Stimulated activated CD4-positive, alpha-beta T cell treated with anti-CD3 and anti-CD28 coated beads, Interleukin-12 subunit alpha, Interleukin-12 subunit beta, amount 100 ng/mL, for 24 hours (primary cell): Measurements from ENCODE around the gene MSX2.
A peak's percentile ranks its signal among the peaks of the same experiment; 100 is the strongest.

Experiments used
- DNase-seq, 2 experiments: peaks; one replicate each; pipeline ENCODE4 v3.0.0-alpha.2; 2020; ENCODE audit warnings: low read depth in 2 of 2

The MSX2 gene

DNA sequence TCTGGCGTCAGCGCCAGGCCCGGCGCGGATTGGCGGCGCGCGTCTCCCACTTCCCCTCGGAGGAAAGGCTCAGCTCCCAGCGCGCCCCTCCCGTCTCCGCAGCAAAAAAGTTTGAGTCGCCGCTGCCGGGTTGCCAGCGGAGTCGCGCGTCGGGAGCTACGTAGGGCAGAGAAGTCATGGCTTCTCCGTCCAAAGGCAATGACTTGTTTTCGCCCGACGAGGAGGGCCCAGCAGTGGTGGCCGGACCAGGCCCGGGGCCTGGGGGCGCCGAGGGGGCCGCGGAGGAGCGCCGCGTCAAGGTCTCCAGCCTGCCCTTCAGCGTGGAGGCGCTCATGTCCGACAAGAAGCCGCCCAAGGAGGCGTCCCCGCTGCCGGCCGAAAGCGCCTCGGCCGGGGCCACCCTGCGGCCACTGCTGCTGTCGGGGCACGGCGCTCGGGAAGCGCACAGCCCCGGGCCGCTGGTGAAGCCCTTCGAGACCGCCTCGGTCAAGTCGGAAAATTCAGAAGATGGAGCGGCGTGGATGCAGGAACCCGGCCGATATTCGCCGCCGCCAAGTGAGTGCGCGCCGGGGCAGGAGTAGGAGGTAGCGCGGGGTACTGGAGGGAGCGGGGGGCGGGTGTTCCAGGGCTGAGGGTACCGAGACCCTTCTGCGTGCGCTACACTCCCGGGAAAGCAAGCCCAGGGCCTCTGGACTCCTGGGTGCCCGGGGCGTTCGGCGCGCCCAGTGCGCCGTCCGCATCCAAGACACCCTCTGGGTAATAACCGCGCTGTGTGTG is at the start of gene MSX2:
Gene MSX2 (plus strand): TSS at position 99 of the 777 bp plus-strand sequence. CDS start 78 bp downstream, at position 177.
- DNase-seq: peak in 1 of 2 experiments; percentile 18

DNA sequence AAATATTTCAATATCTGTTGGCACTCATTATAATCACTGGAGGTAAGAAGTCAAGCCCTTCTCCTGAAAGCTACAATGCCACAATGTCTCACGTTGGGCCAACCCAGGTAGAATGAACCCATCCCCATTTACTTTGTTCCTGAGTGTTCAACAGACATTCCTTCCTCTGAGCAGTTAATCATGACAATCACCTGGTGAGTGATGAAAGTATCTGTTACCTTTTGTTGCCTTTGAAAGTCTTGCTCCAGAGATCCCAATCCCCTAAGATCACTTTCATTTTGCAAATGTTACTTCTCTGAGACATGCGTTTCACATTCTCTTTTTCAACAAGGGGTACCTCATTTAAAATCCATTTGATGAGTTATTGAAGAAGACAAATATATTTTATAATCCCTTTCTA is 49.3 kb upstream of the MSX2 start:
- DNase-seq: no peak

DNA sequence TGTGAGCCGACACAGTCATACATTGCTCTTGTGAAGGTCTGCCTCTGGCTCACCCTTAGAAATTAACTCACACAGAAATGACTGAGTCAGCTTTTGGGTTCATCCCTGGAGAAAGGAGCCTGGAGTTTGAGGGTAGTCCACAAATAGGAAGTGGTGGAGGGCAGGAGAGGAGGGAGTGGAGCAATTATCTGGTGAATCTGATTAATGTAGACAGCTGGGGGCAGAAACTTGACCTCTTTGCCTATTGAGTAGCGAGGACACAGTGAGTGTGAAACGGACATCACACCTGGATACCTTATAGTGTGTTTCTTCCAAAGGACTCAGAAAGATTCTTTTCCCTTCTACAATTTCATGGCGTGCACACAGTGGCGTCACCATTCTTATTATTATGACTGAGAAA is 48.5 kb upstream of the MSX2 start:
- DNase-seq: no peak

DNA sequence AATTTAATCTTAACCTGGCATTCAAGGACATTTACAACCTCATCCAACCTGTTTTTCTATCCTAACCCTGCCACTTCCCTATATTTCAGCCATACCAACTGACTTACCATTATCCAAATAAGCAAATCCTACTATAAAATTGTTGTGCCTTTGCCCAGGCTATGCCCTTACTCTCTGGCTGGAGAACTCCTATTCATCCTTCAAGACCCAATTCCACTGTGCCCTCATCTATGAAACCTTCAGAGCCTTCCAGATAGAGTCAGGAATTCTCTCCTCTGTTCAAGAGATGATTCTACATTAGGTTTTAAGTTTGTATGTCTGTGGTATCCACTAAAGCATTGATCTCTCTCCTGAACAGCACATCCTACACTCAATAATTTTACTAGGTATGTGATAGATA is 46.3 kb upstream of the MSX2 start:
- no peak for DNase-seq

DNA sequence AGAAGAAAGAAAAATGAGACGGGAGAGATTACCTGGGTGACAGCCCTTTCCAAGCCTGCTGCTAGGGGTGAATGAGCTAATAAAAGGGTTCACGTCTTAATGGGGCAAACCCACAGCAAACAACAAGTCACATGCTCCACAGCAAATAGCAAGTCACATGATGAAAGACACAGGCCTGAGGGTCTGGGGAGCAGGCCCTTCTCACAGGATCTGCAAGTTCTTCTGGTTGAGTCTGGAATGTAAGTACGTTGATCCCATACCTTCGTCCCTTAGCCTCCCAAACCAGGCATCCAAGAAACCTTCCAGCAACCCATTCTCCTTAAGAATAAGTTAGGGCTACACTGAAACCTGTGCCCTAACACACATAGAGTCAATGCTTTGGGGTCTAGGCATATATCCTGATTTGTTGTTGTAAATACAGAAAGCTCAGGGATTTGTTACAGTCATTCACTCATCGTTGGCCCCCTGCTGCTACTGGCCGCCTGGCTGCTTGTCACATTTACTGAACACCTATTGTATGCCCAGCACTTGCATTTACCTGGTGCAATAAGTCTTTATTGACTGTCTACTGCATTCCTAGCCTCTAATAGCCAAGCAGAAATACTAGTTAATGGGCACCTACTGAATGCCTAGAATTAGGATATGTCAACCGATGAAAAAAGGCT is 43.3 kb upstream of the MSX2 start:
- DNase-seq: no peak

DNA sequence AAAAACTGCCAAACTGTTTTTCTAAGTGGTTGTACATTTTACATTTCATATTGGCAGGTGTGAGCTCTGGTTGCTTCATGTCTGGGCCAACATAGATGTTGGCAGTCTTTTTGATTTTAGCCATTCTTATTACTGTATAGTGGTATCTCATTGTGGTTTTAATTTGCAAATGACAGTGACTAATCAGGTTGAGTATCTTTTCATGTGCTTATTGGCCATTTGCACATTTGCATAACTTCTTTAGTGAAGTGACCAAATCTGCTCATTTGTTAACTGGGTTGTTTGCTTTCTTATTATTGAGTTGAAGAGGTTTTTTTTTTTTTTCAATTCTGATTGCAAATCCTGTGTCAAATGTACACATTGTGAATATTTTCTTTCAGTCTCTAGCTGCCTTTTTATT is 36.9 kb upstream of the MSX2 start:
- DNase-seq: no peak

DNA sequence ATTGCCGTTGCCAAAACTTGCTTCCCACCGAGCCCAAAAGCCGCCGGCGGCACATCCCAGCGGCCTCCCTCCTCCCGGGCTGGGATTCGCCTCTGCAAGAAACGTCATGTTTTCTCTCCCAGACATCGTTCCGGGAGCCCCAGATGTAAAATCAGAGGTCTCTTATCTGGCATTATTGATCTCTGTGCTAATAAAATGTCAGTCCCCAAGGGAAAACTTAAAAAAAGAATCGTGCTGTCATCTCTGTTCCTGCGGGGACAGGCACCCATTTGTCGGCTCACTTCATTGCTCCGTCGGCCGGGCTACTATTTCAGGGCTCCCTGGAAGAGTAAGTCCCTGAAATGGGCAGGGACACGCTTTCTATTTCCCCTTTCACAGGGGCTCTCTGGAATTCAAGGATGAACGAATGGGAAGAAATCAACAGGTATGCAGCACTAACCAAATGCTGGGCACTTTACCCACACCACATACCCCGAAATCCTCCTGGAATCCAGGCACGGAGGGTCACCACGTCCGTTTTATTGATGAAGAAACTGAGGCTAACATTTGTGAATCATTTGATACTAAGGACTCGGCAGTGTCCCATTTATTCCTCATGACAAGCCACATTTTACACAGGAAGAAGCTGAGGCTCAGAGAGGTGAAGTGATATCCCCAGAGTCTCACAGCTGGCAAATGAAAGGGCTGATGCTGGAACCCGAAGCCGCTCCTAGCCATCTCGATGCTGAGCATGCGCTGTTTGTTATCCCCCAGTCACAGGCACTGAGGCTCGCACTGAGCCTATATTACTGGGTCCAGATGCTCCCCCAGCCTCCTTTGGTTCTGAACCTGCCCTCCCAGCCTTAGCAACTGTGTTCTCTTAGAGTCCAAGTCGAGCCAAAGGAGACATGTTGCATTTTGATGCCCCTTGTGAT is 35.7 kb upstream of the MSX2 start:
- DNase-seq: no peak

DNA sequence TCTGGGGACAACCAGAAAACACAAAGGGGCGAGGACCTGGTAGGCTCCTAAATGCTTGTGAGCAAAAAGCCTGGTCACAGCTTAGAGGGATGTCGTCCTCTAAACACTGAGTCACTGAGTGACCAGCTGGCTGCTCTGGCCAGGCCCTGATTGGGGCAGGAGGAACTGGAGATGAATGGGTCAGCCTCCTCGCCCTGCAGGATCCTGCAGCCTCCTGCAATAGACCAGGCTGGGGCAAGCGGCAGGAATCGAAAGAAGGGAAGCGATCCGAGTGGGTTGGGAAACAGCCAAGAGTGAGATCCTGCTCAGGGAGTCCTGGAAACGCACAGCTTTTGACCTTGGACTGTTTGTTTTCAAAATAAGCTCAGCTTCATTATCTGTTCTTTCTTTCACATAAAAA is 34.1 kb upstream of the MSX2 start:
- no peak for DNase-seq

DNA sequence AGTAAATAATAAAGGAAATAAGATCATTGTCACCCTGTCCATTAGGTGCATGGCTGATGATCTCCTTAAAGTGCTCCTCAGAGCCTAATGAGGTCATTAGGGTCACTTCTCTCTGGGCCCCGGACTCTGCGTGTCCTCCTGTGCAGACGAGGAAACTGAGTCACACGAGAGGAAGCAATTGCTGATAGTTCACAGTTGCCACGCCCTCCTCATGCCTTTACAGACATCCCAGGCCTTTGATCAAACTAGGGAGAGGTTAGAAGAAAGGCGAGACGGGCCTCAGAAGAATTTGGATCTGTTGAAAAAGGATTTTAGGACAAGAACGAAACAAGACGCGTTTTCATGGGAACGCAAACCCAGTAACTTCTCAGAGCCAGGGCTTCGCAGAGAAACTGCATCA is 32.0 kb upstream of the MSX2 start:
- DNase-seq: no peak

DNA sequence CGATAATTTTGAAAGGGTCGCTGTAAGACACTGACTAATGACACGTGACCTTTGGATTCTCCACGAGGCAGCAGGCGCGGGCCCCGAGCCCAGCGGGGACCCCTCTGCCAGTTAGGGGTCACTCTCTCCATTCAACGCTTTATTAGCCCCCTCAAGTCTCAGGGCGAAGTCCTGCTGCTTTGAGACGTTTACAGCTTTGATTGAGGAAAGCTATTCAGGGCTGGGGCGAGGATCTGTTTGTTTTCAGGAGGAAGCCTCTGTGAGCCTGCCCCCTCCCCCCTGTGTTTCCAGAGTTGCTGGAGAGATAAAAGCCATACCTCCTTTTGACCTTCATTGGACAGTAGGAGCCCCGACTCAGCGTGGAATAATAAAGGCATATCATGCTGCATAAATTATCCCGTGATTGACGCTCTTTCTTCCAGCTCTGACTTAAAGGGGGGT is 31.4 kb upstream of the MSX2 start:
- no peak for DNase-seq

DNA sequence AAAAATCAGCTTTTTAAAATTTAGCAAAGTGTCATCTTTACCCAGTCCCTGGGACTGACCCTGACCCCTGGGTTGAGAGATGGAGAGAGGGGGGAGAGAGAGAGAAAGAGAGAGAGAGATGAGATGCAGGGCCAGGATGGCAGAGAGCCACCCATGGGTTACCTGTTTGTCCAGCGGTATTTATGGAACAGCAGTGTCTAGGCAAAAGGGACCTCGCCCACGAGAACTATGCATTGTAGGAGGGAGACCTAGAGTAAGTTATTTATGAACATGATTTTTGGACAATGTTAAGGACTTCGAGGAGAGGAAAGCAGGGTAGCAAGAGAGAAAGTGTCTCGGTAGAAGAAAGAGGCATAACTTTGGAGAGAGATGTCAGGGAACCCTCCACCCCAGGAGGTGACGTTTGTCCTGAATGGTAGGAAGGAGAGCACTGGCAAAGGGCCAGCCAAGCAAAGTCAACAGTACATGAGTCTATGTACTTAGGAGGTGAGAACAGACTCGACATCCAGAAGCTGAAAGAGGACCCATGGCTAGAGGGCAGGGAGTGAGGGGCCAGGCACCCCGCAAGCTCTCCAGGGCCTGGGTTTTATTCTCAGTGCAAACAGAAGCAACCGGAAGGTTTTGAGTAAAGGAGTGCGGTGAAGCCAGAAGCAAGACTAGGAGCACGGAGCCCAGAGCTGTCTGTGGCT is 30.5 kb upstream of the MSX2 start:
- DNase-seq: no peak

DNA sequence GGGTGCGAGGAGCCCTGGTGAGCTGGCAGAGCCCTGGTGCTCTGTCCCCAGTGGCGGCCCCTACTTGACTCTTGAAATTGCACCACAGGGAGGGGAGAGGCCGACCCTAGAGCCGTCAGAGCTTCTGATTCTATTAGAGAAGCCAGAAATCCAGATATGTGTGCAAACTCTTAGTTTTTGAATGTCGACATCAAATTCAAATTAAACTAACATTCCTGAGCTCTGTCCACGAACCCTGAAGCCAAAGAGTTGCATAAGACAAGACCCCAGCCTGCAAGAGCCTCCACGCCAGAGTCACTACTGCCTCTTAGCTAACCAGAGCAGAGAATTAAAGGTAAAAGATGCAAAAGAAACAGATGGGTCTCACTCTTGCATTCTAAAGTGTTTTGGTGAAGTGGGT is 29.8 kb upstream of the MSX2 start:
- DNase-seq: no peak

DNA sequence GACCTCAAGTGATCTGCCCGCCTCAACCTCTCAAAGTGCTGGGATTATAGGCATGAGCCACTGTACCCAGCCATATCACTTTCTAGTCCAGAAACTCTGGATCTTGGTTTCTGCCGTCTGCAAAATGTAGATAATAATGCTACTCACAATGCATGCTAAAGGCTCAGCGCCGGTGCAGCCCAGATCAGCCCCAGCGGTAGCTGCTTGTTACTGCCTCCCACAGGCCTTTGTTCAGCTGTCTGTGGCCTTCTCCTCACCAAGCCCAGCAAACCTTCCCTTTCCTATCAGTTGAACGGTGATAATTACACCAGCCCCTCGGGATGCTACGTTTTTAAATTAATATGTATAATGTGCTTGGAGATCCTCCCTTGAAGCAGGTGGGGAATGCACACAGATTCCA is 26.2 kb upstream of the MSX2 start:
- no peak for DNase-seq

DNA sequence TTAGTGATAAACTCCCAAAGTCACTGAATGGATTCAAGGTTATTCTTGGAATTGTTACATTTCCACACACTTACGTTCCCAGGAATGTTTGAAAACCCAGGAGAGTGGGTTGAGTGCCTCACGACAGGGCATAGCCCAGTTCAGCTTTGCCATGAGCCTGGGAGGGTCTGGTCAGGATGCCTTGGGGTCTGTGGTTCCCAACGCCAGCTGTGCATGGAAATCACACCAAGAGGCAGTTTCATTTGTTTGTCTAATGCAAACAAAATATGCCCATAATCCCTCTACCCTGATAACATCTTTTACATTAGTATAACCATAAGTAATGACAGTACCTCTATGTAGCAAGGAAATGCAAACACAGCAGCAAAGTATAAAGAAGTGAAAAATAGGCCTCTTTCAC is 25.3 kb upstream of the MSX2 start:
- no peak for DNase-seq

DNA sequence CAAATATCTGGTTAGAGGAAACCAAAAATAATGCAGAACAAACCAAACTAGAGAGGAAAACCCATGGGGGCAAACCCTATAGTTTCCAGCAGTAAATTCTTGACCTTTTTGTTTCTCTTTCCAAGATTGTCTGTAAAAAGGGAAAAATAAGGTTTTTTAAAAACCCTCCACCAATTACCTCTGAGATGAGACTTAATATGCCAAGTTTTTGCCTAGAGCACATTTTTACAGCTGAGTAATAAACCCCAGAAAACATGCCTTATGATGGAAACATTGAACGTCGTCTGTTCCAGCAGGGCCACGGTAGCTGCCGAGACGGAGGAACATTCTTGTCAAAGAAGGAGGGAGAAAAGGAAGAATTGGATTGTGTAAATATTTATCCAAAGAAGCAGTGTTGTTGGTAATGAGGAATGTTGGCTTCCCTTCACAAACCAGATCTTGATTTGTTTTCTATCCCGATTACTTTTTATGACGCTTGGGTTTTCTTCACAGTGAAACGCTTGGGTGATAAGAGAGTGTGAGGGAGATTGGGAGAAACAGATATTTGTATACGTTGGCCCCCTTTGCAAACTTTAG is 17.3 kb upstream of the MSX2 start:
- no peak for DNase-seq

DNA sequence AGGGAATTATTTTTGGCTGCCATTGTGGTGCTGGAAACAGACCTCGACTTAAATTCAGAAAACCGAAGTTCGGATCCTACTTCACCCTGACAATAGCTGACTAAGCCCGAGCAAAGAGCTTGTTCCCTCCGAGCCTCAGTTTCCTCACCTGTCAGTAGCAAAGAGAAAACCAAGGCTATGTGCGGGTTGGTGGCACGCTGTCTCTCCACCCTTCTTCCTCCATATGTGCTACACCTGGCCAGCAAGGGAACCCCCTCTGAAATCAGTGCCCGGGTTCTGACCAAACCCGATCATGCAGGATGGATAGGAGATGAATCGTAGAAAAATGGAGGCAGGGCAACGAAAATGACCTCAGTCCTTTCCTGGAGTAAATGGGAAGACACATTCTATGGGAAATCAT is 16.7 kb upstream of the MSX2 start:
- no peak for DNase-seq

DNA sequence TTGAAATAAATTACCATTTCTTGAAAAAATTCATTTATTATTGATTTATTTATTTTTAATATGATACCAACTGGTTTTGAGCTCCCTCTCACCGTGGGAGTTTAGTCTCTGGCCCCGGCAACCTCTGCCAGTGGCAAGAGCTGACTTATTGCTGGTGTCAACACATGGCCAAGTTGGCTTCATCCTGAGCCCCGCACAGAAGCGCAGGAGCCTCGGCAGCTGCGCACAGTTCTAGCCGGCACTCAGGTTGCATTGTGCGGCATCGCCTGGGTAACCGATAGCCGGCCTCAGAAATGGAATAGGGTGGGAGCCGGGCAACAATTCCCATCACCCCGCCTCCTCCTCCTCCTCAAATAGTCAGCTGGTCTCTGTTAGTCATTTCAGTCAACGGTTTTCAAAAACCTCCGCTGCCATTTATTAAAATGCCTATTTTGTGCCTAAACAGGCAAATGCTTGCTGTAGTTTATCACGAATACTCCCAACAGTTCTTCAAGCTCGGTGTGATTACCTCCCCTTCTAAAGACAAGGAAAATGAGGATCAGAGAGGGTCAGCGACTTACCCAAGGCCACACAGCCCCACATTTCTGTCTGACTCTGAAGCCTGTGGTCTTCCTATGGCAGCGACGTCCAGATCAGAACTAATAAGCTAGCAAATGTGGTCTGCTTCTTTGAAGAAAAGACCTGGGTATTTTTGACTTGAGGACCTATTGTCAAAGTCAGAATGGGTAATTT is 15.7 kb upstream of the MSX2 start:
- DNase-seq: no peak

DNA sequence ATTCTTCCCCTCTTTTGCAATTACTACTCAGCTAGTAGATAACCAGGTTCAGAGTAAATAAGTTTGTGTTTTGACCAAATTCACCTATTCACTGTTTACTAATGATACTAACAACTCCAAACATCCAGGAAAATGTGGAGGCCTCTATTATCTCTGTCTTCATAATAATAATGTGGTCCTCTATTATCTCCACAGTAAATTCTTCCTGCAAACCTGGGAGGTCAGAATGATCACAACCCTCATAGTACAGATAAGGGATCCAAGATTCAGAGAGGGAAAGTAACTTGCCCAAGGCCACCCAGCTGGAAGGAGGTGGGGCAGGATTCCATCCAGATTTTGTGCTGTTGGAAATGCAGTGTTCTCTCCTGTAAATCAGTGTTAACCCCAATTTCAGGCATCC is 9.6 kb upstream of the MSX2 start:
- DNase-seq: no peak

DNA sequence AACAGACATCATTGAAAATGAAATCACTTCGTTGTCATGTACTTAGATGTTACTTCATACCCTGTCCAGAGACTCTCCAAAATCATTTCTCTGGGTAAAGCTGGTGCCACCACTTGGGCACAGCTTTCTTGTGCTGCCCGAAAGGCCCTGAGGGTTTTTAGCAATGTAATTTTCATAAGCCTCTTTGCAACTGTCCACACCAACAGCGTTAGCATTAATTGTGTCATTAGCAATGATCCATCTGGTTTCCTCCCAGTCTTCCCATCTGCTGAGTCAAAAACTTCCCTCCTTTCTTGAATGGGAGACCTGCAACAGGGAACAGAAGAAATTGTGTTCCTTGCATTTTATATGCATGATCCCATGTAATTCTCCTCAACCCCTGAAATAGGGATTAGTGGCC is 8.6 kb upstream of the MSX2 start:
- no peak for DNase-seq

DNA sequence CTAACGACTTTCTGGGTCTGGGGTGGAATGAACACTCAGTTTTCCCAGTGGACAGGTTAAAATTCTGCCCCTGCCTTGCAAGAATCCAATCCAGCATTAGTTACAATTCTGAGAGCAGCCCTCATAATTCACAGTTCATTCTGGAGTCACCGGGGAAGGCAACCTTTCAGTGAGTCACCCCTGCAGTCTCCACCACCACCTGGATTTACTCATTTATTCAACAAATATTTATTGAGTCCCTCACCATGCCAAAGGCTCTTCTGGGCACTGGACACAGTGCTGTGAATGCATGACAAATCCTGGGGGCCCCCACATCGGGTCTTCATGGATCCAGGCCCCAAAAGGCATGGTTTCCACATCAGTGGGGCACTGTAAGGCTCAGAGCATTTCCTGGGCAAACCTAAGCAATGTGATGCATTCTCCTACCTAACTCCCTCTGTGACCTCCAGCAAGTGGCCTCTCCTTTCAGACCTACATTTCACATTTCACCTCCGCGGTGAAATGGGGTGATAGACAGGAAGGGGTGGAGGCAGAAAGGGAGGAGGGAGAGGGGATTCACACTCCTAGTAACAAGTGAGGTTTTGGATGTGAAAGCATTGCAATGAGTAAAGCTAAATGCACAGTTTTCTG is 6.4 kb upstream of the MSX2 start:
- DNase-seq: no peak
